HFF-Myc (cell line): ENCODE data around the gene CDKN3.

Source experiments
- DNase-seq: peaks from one replicate; pipeline ENCODE4 v3.0.0-alpha.2; 2011; ENCODE audit warnings: low read depth; ENCODE audit errors: extremely low read depth
- H3K4me3 ChIP-seq: replicated peaks from 2 replicates; pipeline ENCODE4 v1.5.1; 2011; ENCODE audit warnings: low read depth, mild to moderate bottlenecking, control low read depth, low read length
- CTCF ChIP-seq: IDR thresholded peaks from 2 replicates; pipeline ENCODE4 v1.5.1; 2012; ENCODE audit warnings: mild to moderate bottlenecking, low read depth, low read length, control low read depth; ENCODE audit errors: missing control alignments

CDKN3 gene

GRCh38 chr14:54396493-54397335 is at the start of gene CDKN3:
TSS of gene CDKN3 (plus strand) at chr14:54397007. CDS start at chr14:54397069, 62 bp downstream.
- TF ChIP-seq CTCF = peak; percentile 23

GRCh38 chr14:54347044-54347443 is 49.8 kb upstream of the CDKN3 start:
- H3K4me3 ChIP-seq = no peak overlapping the region
- TF ChIP-seq CTCF = no peak
- DNase-seq = no peak

More at GRCh38 chr14:54396493-54397335, at the start of gene CDKN3:
- peak within 1 kb of the TSS; percentile 85 for H3K4me3 ChIP-seq
- DNase-seq = peak; percentile 94

GRCh38 chr14:54348001-54348611 is 48.7 kb upstream of the CDKN3 start:
- DNase-seq = no peak
- no peak overlapping the region for H3K4me3 ChIP-seq
- TF ChIP-seq CTCF = peak; percentile 60

GRCh38 chr14:54348923-54349620 is 47.7 kb upstream of the CDKN3 start:
- TF ChIP-seq CTCF = no peak
- no peak for DNase-seq
- H3K4me3 ChIP-seq = no peak overlapping the region

GRCh38 chr14:54349713-54350112 is 47.1 kb upstream of the CDKN3 start:
- no peak overlapping the region for H3K4me3 ChIP-seq
- DNase-seq = no peak

More at GRCh38 chr14:54349713-54350112, 47.1 kb upstream of the CDKN3 start:
- no peak for TF ChIP-seq CTCF
